Measurements from ENCODE around the gene DHRS7B.
A peak's percentile ranks its signal among the peaks of the same experiment; 100 is the strongest.
"Not testable (repeated sequence)": the region's sequence is repeated elsewhere in the genome, so short reads cannot be mapped to it uniquely, and the experiment has no call there.

DHRS7B gene

GRCh38 chr17:21126645-21127508 is at the start of gene DHRS7B:
Gene DHRS7B, plus strand, starts transcription at chr17:21126964. Its CDS starts 8 bp downstream, at chr17:21126972.
- DNase-seq, result peak; percentile 96

GRCh38 chr17:21077281-21077680 is 49.5 kb upstream of the DHRS7B start:
- no peak for DNase-seq

GRCh38 chr17:21078016-21078780 is 48.6 kb upstream of the DHRS7B start:
- DNase-seq, result no peak

- DNase-seq, result no peak
Measured at GRCh38 chr17:21079196-21079595, 47.6 kb upstream of the DHRS7B start.

- no peak for DNase-seq
Measured at GRCh38 chr17:21082001-21082436, 44.7 kb upstream of the DHRS7B start.

GRCh38 chr17:21085280-21085679 is 41.5 kb upstream of the DHRS7B start:
- not testable (repeated sequence) for DNase-seq

GRCh38 chr17:21085707-21086106 is 41.1 kb upstream of the DHRS7B start:
- DNase-seq, result no peak

- DNase-seq, result no peak
Measured at GRCh38 chr17:21089145-21089544, 37.6 kb upstream of the DHRS7B start.

- no peak for DNase-seq
Measured at GRCh38 chr17:21089933-21090901, 36.5 kb upstream of the DHRS7B start.

GRCh38 chr17:21090902-21091618 is 35.7 kb upstream of the DHRS7B start:
- DNase-seq, result no peak

- no peak for DNase-seq
Measured at GRCh38 chr17:21094298-21094704, 32.5 kb upstream of the DHRS7B start.

GRCh38 chr17:21095735-21096134 is 31.0 kb upstream of the DHRS7B start:
- no peak for DNase-seq

- no peak for DNase-seq
Measured at GRCh38 chr17:21096874-21097273, 29.9 kb upstream of the DHRS7B start.

- DNase-seq, result peak; percentile 94
Measured at GRCh38 chr17:21098934-21099689, 27.7 kb upstream of the DHRS7B start.

GRCh38 chr17:21100636-21101035 is 26.1 kb upstream of the DHRS7B start:
- no peak for DNase-seq

GRCh38 chr17:21104608-21105007 is 22.2 kb upstream of the DHRS7B start:
- no peak for DNase-seq

- DNase-seq, result no peak
Measured at GRCh38 chr17:21105064-21105894, 21.5 kb upstream of the DHRS7B start.

GRCh38 chr17:21106316-21106715 is 20.4 kb upstream of the DHRS7B start:
- DNase-seq, result no peak

GRCh38 chr17:21107067-21107650 is 19.6 kb upstream of the DHRS7B start:
- not testable (repeated sequence) for DNase-seq

- no peak for DNase-seq
Measured at GRCh38 chr17:21108651-21109050, 18.1 kb upstream of the DHRS7B start.

Data from NCI-H2171 (cell line).